HG02885 (cell line): Measurements from ENCODE around the gene OSBPL6.
"Not testable (repeated sequence)": the region's sequence is repeated elsewhere in the genome, so short reads cannot be mapped to it uniquely, and the experiment has no call there.

Source experiments
- ATAC-seq: cut with Tn5 transposase; IDR thresholded peaks from one replicate; pipeline ENCODE4 v1.9.1; 2021; ENCODE audit warnings: mild to moderate bottlenecking; ENCODE audit not compliant: unreplicated experiment, poor library complexity

OSBPL6 gene

DNA sequence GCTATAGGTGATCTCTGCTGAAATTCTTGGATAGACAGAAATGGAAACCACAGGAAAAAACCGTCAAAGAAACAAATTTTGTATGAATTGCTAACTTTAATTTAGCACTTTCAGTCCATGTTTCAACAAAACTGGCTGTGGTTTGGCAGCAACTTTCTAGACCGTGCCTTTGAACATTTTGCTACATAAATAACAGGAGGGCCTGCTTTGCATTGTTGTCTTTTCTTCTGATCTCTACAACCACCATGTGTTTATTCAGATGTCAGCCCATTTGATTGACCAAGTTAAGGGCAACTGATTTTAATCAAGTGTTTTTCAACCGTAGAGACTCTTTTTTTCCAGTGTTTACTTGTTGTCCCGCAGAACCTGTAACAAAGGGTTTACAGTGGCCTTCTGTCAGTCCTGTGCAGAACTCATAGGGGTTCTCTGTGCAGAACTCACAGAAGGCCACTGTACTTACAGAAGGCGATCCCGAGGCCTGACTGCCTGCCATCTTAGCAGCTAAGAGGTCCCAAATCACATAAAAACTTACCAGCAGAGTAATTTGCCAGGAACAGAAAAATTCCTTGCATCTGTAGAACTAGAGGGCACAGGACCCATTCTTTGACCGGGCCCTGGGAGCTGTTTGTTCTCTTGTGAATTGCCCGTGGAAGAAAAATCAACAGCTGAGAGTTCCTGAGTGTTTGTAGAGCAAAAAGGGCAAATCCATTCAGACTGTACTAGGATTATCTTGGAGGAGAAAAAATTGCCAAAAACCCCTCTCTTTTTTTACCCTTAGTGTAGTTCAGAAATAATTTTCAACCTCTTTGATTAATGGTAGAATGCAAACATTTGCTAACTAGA, 136.1 kb downstream of the OSBPL6 start:
- ATAC-seq = no peak

DNA sequence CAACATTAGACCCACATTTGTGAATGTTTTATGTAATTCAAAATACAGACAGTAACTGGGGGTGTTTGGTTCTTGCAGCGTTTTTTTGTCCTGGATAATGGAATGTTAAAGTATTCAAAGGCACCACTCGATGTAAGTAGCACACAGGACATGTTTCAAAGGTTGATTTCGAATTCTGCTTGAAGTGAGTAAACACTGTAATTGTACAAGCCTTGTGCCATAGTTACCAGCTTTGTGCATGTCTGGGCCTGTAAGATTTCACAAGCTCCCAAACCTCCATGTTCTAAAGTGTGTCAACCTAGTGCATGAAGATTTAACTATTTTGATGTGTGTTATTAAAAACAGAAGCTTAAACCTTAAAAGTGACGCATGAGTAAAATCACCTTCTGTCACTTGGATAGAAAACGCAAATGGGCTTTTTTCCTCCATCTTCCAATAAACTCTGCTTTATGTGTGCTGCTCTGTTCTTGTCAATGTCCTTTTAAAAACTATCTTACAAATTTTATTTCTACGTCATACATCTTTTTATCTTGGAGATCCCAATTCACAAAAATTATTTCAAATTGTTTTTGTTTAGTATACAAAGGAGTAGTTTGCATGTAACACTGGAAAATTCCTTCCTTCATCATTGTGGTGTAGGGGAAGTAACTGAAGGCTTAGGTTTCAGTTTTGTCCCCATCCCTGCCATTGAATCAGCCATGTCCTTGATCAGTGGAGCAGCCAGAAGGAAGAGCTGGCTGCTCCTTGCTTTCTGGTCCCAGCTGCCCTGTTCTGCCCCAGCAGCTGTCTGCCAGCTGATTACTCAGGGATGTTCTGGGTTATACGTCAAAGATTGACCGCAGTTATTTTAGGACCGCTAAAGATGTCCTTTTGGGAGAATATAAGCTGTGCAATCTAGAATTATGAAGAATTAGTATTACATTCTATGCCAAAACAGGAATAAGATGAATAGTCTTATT, 137.4 kb downstream of the OSBPL6 start:
- ATAC-seq = no peak

DNA sequence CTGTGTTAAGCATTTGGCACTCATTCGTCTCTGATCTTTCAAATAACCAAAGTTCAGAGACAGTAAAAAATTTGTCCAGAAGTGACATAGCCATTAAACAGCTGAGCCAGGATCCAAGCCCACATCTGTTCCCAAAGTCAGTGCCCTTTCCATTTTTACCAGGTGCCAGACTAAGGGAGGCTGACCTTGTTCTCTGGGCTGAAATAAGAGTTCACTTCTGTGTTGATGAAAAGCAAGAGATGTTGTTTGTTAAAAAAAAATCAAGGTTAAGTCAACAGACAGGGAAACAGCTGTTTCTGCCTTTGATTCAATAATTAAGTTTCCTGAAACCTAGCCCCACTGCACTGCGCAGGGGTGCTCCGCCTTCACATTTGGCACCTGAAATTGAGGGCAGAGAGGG, 139.5 kb downstream of the OSBPL6 start:
- ATAC-seq = no peak

GRCh38 chr2:178335230-178335629, 140.9 kb downstream of the OSBPL6 start:
- ATAC-seq = no peak

GRCh38 chr2:178344121-178344520, 149.8 kb downstream of the OSBPL6 start:
- no peak for ATAC-seq

DNA sequence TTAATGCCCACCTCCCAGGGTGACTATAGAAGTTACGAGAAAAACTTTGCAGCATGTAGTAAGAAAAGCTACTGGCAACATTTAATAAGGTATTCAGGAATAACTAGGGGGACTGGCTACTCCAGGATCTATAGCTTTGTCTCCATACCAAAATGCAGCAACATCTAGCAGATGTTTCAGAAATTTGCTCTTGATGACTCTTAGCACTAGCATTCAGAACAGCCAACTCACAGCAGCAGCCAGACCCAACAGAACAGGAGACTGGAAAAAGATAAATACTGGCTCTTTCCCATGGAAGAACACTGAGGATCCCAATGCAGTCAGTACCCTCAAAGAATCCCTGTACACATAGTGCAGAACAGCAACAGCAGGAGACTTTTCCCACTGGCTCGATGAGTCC, 151.6 kb downstream of the OSBPL6 start:
- ATAC-seq = no peak

DNA sequence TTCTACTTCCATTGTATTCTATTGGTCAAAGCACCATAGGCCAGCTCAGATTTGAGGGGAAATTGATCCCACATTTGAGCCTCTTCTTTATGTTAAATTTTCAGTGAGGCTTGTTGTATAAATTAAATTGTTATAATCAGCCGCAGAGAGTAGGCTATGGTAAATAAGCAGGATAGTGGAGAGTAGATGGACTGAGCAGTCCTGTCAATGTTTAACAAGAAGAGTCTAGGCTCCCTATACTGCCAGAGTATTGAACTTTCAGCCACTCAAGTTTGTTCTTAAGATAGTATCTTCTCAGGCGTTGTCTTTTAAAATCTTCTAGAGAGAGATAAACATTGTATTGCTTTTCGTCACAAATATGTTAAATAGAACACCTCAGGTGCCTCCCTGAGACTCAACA, 155.7 kb downstream of the OSBPL6 start:
- no peak for ATAC-seq

- not testable (repeated sequence) for ATAC-seq
Observed at GRCh38 chr2:178357704-178358103, 163.4 kb downstream of the OSBPL6 start.

GRCh38 chr2:178359192-178359912, 165.0 kb downstream of the OSBPL6 start:
- ATAC-seq = no peak

- no peak for ATAC-seq
Observed at GRCh38 chr2:178361588-178361987, 167.3 kb downstream of the OSBPL6 start.

GRCh38 chr2:178363252-178363651, 168.9 kb downstream of the OSBPL6 start:
- ATAC-seq = no peak

GRCh38 chr2:178365116-178365515, 170.8 kb downstream of the OSBPL6 start:
- no peak for ATAC-seq

GRCh38 chr2:178366412-178366811, 172.1 kb downstream of the OSBPL6 start:
- no peak for ATAC-seq

- ATAC-seq = no peak
Observed at GRCh38 chr2:178367344-178367743, 173.0 kb downstream of the OSBPL6 start.

DNA sequence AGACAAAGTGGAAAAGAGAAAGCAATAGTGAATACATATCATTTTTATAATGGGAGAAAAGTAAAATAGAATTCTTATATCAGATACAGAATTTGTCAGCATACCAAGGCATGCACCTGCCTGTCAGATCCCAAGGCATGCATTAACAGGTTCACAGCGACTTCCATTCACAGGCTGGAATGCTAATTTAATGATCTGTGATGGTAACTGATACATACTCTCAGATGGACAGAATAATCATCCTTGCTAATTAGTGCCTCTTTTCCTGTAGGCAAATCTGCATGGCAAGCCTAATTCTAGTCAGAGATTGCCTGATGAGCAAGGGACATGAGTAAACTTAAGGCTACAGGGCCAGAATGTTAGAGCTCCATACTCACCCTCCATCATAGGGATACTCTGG, 180.6 kb downstream of the OSBPL6 start:
- ATAC-seq = no peak

DNA sequence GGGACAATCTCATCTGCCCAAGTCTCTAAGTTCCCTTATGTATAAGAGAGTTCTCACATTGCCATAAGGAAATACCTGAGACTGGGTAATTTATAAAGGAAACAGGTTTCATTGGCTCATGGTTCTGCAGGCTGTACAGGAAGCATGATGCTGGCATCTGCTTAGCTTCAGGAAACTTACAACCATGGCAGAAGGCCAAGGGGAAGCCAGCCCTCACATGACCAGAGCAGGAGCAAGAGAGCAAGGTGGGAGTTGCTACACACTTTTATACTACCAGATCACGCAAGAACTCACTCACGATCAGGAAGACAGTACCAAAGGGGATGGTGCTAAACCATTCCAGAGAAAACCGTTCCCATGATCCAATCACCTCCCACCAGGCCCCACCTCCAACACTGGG, 182.7 kb downstream of the OSBPL6 start:
- ATAC-seq = no peak

DNA sequence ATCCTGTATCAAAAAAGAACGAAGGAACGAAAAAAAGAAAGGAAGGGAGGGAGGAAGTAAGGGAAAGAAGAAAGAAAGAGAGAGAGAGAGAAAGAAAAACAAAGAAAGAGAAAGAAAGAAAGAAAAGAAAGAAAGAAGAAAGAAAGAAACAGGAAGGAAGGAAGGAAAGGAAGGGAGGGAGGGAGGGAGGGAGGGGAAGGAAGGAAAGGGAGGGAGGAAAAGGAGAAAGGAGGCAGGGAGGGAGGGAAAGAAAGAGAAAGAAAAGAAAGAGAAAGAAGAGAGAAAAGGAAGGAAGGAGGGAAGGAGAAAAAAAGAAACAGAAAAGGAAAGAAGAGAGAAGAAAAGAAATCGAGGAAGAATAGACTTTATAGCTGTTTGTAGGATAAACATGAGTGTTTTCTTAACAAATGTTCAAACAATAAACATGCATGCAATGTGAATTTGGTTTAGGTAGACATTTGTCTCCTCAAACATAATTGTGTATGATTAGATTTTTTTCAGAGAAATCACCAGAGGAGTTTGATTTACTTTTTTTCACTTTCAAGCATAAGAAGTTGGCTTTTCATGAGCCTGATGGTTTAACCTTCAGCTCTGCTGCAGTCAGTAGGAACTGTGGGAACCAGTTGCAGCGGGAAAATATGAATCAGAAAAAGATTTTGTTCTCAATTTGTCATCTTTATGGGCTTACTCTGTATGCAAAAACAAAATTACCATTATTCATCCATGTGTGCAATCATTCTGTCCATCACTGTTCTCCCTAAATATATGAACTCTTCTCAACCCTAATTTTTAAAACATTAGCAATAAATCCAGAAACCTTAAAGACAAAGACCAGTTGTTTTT, 185.1 kb downstream of the OSBPL6 start:
- no peak for ATAC-seq

- ATAC-seq = no peak
Observed at GRCh38 chr2:178380763-178381162, 186.5 kb downstream of the OSBPL6 start.

GRCh38 chr2:178383718-178384117, 189.4 kb downstream of the OSBPL6 start:
- ATAC-seq = no peak
